Neural progenitor cell (in vitro differentiated cells): ENCODE data around the gene SYDE1.

Experiments used
- CTCF ChIP-seq: fragments of 200-600 bp; sonication (generic); IDR thresholded peaks from 2 replicates; pipeline ENCODE4 v1.5.1; 2017; ENCODE audit warnings: antibody characterized with exemption, mild to moderate bottlenecking
- EZH2 ChIP-seq: fragments of 200-600 bp; sonication (generic); IDR thresholded peaks from 2 replicates; pipeline ENCODE4 v1.6.1; 2017; ENCODE audit warnings: antibody characterized with exemption, mild to moderate bottlenecking, moderate library complexity
- EZH2phosphoT487 ChIP-seq: fragments of 200-600 bp; sonication (generic); IDR thresholded peaks from 2 replicates; pipeline ENCODE4 v1.6.1; 2017; ENCODE audit warnings: antibody characterized with exemption

DNA sequence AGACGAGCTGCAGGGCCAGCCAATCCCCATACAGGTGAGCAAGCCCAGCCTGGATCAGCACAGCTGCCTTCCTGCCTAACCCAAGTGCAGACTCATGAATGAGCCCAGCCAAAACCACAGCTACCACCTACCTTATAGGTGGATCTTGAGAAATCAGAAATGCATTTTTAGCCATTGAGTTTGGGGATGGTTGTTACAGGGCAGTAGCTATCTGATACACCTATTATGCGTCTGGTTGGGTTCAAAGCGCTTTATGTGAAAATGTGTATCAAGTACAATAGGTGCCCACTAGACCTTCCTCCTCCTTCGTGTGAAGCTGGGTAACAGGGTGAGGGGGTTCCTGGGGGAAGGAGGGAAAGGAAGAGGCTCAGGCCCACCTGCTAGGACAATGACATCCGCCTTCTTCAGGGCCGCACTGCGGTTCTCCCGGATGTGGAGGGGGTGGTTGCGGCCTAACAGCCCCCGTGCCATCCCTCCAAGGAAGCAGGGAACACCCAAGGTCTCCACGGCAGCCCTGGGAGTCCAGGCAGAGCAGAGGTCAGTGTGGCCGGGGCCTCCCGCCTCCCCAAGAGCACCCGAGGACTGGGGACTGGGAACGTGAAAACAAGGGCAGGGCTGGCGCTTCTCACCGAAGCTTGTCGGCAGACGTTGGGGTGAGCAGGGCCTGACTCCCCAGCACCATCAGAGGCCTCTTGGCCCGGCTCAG lies 11.7 kb downstream of the SYDE1 start:
- TF ChIP-seq EZH2 (no peak), CTCF (no peak), EZH2phosphoT487 (no peak)
